Keratinocyte (primary cell): ENCODE measurements around the gene ATP5MC3. TPM values are rescaled to one million over a fixed set of nuclear protein-coding genes. Genes with fewer than 3 reads are reported as not detected.
A peak's percentile ranks its signal among the peaks of the same experiment; 100 is the strongest.

Experiments used
- DNase-seq: peaks from one replicate; pipeline ENCODE4 v3.0.0-alpha.2; 2011; ENCODE audit warnings: low read depth, missing footprints, low spot score
- FAIRE-seq: peaks from 2 replicates; lab custom pipeline; 2011; peaks lifted over from hg19 to GRCh38; lab: Jason Lieb, UNC
- H2AFZ ChIP-seq: 2 replicates; pipeline ENCODE4 v1.6.0; 2012; ENCODE audit warnings: low read length, control low read depth, inconsistent platforms; ENCODE audit not compliant: control insufficient read depth
- H3K27ac ChIP-seq: 2 replicates; pipeline ENCODE4 v1.5.1; 2011; ENCODE audit warnings: low read length; ENCODE audit not compliant: control insufficient read depth, insufficient read depth
- H3K27me3 ChIP-seq: 3 replicates; pipeline ENCODE4 v1.6.0; 2011; ENCODE audit warnings: low read length; ENCODE audit not compliant: control insufficient read depth, insufficient read depth; ENCODE audit errors: extremely low read depth
- H3K36me3 ChIP-seq, 2 experiments: 2 replicates in 1 of 2; 3 replicates in 1 of 2; pipeline ENCODE4 v1.5.1; 2011; ENCODE audit warnings: low read length in 2 of 2, mild to moderate bottlenecking in 1 of 2; ENCODE audit not compliant: control insufficient read depth in 2 of 2, insufficient read depth in 2 of 2; ENCODE audit errors: extremely low read depth in 1 of 2
- H3K4me1 ChIP-seq: 3 replicates; pipeline ENCODE4 v1.5.1; 2011; ENCODE audit warnings: low read length; ENCODE audit not compliant: control insufficient read depth, insufficient read depth; ENCODE audit errors: extremely low read depth
- H3K4me2 ChIP-seq: 3 replicates; pipeline ENCODE4 v1.6.0; 2011; ENCODE audit warnings: low read depth, low read length; ENCODE audit not compliant: control insufficient read depth, insufficient read depth; ENCODE audit errors: extremely low read depth
- H3K4me3 ChIP-seq, 3 experiments: fragments of 200-600 bp in 1 of 3; sonication (generic) in 1 of 3; 2 replicates in 2 of 3; 3 replicates in 1 of 3; pipeline ENCODE4 v1.5.1; 2011 to 2016; ENCODE audit warnings: low read length in 3 of 3, mild to moderate bottlenecking in 3 of 3, control low read depth in 2 of 3, inconsistent platforms in 1 of 3, low read depth in 1 of 3, mixed read lengths in 1 of 3, mixed run types in 1 of 3, moderate library complexity in 1 of 3; ENCODE audit not compliant: control insufficient read depth in 2 of 3, insufficient read depth in 2 of 3; ENCODE audit errors: extremely low read depth in 1 of 3
- H3K79me2 ChIP-seq: 2 replicates; pipeline ENCODE4 v1.6.0; 2012; ENCODE audit warnings: low read length; ENCODE audit not compliant: control insufficient read depth, insufficient read depth
- H3K9ac ChIP-seq: 3 replicates; pipeline ENCODE4 v1.6.0; 2011; ENCODE audit warnings: low read length; ENCODE audit not compliant: control insufficient read depth, insufficient read depth; ENCODE audit errors: extremely low read depth
- H3K9me1 ChIP-seq: 3 replicates; pipeline ENCODE4 v1.6.0; 2011; ENCODE audit warnings: low read length; ENCODE audit not compliant: control insufficient read depth, insufficient read depth; ENCODE audit errors: extremely low read depth
- H3K9me3 ChIP-seq: 2 replicates; pipeline ENCODE4 v1.5.1; 2012; ENCODE audit warnings: low read depth, low read length; ENCODE audit not compliant: control insufficient read depth
- H4K20me1 ChIP-seq: 3 replicates; pipeline ENCODE4 v1.6.0; 2011; ENCODE audit warnings: low read length; ENCODE audit not compliant: control insufficient read depth, insufficient read depth; ENCODE audit errors: extremely low read depth
- EZH2 ChIP-seq: IDR thresholded peaks from one replicate; pipeline ENCODE4 v1.6.1; 2012; ENCODE audit warnings: inconsistent platforms, mild to moderate bottlenecking, low read length, moderate library complexity
- dilution Hi-C: fragments of 300-500 bp; cut with MboI; formaldehyde crosslinking; loops from one replicate; pipeline ENCODE4 v1.7.0; 2020; ENCODE audit warnings: low sequenced_read_pairs; ENCODE audit not compliant: extremely low pct_ligation_motif_present
- polyA plus RNA-seq, 5 experiments: library from polyadenylated mRNA; depleted of rRNA in 3 of 5; stranded (reverse) in 3 of 5; stranded (forward) in 1 of 5; unstranded in 1 of 5; fragments of >200 nt; gene quantifications; 1 replicate in 1 of 5; 2 replicates in 3 of 5; 3 replicates in 1 of 5; pipeline versions ENCODE4 v1.2.1 to v1.2.3, GENCODE V29; 2011 to 2012; ENCODE audit warnings: missing spikeins in 2 of 5, low read depth in 1 of 5, low replicate concordance in 1 of 5
- TF ChIP-seq, protein P1 (sequence below), 3 experiments: IDR thresholded peaks in 1 of 3; conservative IDR thresholded peaks in 1 of 3; optimal IDR thresholded peaks in 1 of 3; 2 replicates in 2 of 3; 3 replicates in 1 of 3; pipeline versions ENCODE3 to v1.5.1; 2011; ENCODE audit warnings: low read length in 3 of 3, mild to moderate bottlenecking in 3 of 3, moderate library complexity in 2 of 3, control low read depth in 1 of 3, inconsistent platforms in 1 of 3; ENCODE audit not compliant: insufficient read depth in 2 of 3; ENCODE audit errors: extremely low read depth in 1 of 3

The ATP5MC3 gene
- polyA plus RNA-seq, 1 donor (not counting 4 experiments of a cell fraction or from before 2014, with no cell fraction given) = 933 TPM

GRCh38 chr2:175169191-175169590 lies 12.3 kb downstream of the ATP5MC3 start:
- Histone ChIP-seq H3K27ac (peak overlapping the region; percentile 94), H3K4me2 (peak overlapping the region; percentile 78), H3K4me3 (peak overlapping the region in 2 of 3 experiments; percentile 79 to 90), H3K27me3 (no peaks in the 10 kb centered on the region), H4K20me1 (no peaks in the 10 kb centered on the region), H3K79me2 (peaks cover 40% of the 10 kb centered on the region), H2AFZ (no peak overlapping the region), H3K9me3 (no peaks in the 10 kb centered on the region), H3K9ac (peak overlapping the region; percentile 93), H3K4me1 (no peaks in the 10 kb centered on the region), H3K9me1 (no peaks in the 10 kb centered on the region), H3K36me3 (no peaks in the 10 kb centered on the region)
- DNase-seq = no peak
- dilution Hi-C loops = no loop called here
- FAIRE-seq = no peak
- TF ChIP-seq, protein P1, sequence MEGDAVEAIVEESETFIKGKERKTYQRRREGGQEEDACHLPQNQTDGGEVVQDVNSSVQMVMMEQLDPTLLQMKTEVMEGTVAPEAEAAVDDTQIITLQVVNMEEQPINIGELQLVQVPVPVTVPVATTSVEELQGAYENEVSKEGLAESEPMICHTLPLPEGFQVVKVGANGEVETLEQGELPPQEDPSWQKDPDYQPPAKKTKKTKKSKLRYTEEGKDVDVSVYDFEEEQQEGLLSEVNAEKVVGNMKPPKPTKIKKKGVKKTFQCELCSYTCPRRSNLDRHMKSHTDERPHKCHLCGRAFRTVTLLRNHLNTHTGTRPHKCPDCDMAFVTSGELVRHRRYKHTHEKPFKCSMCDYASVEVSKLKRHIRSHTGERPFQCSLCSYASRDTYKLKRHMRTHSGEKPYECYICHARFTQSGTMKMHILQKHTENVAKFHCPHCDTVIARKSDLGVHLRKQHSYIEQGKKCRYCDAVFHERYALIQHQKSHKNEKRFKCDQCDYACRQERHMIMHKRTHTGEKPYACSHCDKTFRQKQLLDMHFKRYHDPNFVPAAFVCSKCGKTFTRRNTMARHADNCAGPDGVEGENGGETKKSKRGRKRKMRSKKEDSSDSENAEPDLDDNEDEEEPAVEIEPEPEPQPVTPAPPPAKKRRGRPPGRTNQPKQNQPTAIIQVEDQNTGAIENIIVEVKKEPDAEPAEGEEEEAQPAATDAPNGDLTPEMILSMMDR (optimal IDR thresholded peaks at IDR 0.05 in 1 of 3, IDR thresholded peaks at IDR 0.05 in 1 of 3, conservative IDR thresholded peaks at IDR 0.05 in 1 of 3; ENCODE audit: extremely low read depth in 1 of 3, insufficient read depth in 2 of 3, low read length in 3 of 3) = no peak
- no peak for TF ChIP-seq EZH2

DNA sequence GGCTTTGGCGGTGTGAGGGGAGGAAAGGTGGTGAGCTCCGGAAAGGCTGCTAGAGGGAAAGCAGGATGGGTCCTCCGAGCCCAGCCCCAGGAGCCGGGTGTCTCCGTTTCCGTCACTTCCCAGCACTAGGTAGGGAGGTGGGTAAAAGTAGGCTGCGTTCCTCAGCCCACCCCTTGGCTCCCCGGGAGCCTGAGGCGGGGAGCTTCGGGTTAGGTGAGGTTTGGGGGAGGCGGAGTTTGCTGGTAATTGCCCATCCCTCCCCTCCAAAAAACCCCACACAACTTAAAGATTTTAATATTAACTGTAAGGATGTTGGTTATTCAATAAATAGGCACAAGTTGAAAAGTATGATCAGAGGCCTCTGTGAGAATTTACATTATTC lies 13.0 kb downstream of the ATP5MC3 start:
- no peaks in the 10 kb centered on the region for H4K20me1 ChIP-seq
- H3K27me3 ChIP-seq = no peaks in the 10 kb centered on the region
- H3K9me1 ChIP-seq = no peaks in the 10 kb centered on the region
- dilution Hi-C loops = no loop called here
- H3K79me2 ChIP-seq = peaks cover 45% of the 10 kb centered on the region
- H2AFZ ChIP-seq = peak overlapping the region; percentile 97
- peak overlapping the region; percentile 78 for H3K4me2 ChIP-seq
- H3K36me3 ChIP-seq = no peaks in the 10 kb centered on the region
- peak overlapping the region; percentile 79 to 100 (median 90) for H3K4me3 ChIP-seq
- DNase-seq (no peak), FAIRE-seq (no peak)
- H3K9me3 ChIP-seq = no peaks in the 10 kb centered on the region
- peak overlapping the region; percentile 93 for H3K9ac ChIP-seq
- peak overlapping the region; percentile 94 for H3K27ac ChIP-seq
- no peaks in the 10 kb centered on the region for H3K4me1 ChIP-seq
- no peak for TF ChIP-seq EZH2
- TF ChIP-seq, protein P1 (optimal IDR thresholded peaks at IDR 0.05 in 1 of 3, IDR thresholded peaks at IDR 0.05 in 1 of 3, conservative IDR thresholded peaks at IDR 0.05 in 1 of 3; ENCODE audit: extremely low read depth in 1 of 3, insufficient read depth in 2 of 3, low read length in 3 of 3) = no peak
